Left kidney (tissue), 2 donors: ENCODE data around the gene SEPTIN6. TPM values are rescaled to one million over a fixed set of nuclear protein-coding genes. Genes with fewer than 3 reads are reported as not detected.
"Not testable (repeated sequence)": the region's sequence is repeated elsewhere in the genome, so short reads cannot be mapped to it uniquely, and the experiment has no call there.

ENCODE experiments used
- DNase-seq: peaks from one replicate; pipeline ENCODE4 v3.0.0-alpha.2; 2013
- polyA plus RNA-seq: library from polyadenylated mRNA; unstranded; fragments of 120-200 nt; gene quantifications from one replicate; pipeline ENCODE4 v1.2.1, GENCODE V29; 2013; ENCODE audit not compliant: insufficient read length

SEPTIN6 gene
- polyA plus RNA-seq, 1 donor = 81.2 TPM

DNA sequence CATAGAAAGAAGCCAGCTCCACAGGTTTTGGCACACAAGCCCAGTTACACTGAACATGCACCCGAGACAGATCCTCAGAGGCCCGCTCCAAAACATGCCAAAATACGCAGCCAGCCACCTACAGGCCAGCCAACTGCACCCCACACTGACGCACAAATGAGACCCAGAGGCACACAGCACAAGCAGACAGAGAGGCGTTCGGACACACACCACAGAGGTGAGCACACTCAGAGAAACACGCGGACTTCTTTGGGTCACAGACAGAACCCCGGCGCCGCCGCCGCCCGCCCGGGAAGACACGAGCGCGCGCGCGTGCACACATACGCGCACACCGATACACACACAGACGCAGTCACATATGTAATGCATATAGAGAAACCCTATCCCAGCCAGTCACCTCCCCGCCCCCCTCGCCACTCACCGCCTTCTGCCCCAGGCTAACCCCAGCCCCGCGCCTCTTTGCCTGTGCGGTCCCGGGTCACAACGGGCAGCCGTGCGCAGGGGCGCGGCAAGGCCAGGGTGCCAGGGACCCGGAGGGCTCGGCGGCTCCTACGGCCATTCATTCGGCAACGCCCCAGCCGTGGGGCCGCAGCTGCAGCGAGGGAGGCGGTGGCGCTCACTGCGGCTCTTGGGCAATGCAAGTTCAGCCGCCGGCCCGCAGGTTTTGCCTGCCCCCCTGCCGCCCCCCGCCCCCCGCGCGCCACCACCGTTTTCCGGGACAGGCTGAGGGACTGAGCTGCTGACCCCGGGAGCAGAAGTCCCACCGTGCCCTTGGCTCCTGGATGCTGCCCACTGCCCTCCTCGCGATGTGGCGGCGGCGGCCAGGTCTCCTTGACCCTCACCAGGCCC is 553 bp downstream of the SEPTIN6 start:
- DNase-seq = no peak

DNA sequence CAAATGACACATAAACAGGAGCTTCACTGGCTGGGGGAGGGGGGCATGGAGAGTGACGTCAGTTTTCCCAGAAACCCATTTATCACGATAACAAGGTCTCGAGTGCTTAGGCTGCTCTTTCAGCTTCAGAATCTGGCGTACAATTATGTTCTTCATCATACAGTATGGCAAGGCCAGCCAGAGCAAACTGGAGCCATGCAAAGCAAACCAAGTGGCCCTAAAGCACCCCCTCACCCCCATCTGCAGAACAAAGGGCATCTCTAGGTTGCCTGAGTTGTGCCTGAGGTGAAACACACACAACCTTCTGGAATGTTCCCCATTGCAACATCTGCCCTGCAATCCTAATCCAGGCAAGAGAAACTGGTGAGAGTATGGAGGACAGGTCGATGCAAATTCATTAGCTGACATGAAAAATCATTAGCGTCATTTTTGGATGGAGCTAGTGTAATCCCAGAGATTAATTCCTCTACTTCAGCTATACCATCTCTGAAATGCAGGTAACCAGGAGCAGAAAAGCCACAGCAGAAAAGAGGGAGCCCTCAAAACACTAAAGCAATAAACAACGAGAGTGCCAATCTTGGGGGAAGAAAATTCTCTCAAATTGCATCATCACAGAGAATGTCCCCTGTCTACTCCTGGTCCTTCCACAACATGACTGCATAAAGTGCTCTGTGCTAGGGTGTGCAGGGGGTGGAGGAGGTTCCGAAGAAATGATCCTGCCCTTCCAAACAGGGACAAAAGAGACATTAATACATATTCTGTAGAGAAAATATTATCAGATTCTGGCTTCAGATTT is 1.8 kb downstream of the SEPTIN6 start:
- DNase-seq = no peak

DNA sequence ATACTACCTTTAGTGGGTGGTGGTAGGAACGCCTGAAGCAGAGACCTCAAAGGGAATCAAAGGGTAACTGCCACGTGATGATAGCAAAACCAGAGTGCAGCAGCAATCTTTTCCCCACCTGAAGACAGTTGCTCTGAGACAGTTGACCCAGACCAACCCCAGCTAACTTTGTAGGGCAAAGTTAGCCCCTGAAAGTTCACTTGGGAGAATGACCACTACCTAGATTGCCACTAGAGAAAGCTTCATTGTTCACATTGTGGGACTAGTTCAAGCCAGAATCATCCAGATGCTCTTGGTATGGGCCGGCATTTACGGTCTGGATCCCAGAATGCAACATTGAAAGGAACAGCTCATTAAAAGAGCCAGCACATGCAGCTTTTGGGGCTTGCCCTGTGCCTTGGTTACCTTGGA is 4.1 kb downstream of the SEPTIN6 start:
- no peak for DNase-seq

DNA sequence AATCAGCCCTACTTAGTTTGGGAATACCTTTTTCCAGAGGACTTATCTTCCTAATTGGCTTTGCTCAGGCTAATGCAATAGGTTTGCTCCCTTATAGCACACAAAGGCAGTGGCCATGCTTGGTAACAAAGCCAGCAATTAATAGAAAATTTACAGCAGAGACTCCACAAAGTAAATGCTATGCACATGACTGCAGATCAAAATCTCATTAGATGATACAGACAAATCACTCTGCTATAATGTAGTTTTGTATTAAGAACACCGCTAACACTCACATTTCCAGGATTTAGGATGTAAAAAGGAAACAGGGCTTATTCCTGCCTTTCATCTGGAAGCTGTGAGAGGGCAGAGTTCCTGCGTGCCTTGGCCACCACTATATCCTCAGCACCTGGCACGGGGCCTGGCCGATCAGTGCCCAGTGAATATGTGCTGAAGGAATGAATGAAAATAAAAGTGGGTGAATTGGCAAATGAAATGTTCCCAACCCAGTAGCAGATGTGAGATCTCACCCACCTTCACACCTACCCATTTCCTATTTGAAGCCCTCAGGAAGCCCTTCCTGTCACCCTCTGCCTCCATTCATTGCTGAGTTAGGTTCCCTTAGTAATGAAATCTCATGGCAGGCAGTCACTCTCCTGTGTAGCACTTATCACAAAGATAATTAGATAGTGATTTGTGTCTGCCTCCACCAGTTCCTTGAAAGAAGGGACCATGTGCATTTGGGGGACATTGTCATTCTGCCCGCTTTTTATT is 5.1 kb downstream of the SEPTIN6 start:
- DNase-seq = no peak

DNA sequence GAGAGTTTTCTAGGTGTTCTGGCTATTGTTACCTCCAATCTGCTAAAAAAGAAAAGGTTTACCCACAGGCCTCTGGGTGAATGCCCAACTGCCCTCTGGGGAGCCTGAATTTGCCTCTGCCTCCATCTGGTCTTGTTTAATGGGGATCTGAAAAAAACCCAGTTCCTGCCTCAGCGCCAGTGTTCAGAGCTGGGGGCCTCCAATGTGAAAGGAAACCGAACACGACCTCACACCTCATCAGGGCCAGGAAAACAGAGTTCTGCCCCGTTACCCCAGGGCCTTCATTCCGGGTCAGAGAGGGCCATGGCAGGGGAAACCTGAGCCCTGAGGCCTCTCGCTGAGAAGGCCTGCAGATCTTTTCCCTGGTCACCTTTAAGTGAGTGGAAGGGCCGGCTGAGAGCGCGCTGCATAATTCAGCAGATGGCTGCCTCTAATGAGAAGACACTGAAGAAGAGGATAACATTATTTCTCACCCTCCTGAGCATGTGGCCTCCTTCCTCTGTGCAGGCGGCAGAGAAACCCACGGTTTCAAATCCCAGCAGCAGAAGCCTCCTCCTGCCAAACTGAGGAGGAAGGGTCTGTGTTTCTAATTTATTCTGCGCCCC is 6.8 kb downstream of the SEPTIN6 start:
- DNase-seq = no peak

DNA sequence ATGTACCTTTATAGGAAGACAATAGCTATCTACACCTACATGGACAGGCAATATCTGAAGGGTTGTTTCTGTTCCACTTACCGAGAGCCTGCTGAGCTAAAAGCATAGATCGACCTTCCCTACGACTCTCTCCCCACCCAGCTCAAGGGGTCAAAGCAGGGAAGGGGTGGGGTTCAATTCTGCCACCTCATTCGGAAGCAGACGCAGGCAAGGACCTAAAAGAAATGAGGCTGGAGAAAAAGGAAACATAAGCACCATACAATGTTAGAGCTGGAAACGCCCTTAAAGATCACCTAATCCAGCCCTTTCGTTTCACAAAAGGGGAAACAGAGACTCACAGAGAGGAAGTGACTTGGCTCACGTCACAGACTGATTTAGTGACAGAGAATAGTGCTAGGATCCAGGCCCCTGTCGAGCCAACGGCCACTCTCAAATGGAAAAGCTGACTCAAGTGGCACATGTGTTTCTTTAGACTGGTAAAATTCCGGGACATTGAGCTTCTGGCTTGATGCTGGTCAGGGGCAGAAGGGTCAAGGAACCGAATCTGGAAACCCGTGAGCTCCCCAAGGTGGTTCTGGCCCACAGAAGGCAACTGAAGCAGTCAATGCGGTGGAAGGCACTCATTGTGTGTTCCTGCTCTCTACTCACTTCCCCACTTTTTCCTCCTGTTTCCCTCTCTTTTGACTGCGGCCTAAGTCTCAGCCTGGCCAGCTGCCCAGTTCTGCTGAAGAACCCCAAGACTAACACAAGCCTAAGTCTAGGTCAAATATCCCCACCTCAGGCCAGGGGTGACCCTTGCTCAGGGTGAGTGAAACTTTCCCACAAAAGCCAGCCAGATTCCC is 7.5 kb downstream of the SEPTIN6 start:
- no peak for DNase-seq

DNA sequence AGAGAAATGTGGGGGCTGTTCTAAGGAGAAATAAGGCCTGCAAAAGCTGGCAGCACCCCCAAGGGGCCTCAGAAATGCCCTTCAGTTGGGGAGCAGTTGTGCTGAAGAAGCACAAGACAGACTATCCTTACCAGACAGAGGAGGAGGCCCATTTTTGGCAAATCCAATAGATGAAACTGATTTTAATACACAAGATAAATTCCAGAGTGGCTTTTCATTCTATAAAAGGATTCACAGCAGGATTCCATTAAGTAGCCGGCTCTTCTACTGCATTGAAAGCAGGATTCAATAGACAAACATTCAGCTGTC is 8.1 kb downstream of the SEPTIN6 start:
- DNase-seq = no peak

DNA sequence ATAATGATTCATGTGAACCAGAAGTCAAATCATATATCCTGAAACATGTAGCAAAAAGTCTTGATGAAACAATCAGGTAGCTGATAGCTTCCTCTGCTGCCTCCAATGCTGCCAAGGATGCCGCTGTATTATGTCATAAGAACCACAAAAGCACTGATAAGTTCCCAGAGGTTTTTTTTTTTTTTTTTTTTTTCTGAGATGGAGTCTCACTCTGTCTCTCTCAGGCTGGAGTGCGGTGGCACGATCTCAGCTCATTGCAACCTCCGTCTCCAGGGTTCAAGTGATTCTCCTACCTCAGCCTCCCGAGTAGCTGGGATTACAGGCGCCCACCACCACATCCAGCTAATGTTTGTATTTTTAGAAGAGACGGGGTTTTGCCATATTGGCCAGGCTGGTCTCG is 8.7 kb downstream of the SEPTIN6 start:
- not testable (repeated sequence) for DNase-seq

DNA sequence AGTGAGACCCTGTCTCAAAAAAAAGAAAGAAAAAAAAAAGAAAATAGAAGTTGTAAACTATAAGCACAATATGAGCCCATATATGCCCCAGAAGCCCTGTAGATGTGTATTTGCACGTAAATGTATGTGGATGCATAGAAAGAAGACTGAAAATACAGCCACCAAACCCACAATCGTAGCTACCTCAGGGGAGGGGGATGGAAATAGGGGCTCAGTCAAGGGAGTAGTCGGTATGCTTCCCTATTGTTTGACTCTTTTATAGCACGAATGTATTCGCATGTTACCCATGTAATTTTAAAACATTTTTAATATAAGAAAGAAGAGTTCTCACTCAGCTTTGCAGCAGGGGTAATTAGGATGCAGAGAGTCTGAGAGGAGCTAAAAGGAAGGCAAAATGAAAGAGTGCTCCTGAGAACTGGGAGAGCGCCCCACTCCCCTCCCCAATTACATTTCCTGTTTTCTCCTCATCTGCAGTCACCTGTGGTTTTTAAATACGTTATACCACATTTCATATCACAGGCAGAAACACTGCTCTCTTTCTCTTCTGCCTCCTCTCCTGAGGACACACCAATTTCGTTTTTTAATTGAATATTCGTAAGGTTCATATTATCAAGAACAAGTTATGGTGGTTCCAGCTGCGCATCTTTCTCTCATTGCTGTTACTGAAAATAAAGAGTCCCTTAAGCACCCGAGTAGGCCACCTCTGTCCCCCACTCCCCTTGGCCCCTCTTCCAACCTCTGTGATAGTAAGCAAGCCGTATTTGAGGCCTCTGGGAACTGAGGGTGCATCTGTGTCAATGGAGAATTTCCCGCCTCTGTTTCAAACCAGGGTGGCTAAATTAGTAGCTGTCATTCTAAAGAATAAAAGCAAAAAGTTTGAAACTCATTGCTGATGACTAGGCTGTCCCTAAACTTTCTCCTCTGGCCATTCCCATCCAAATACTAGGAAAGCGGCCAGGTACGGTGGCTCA is 10.7 kb downstream of the SEPTIN6 start:
- DNase-seq = no peak

DNA sequence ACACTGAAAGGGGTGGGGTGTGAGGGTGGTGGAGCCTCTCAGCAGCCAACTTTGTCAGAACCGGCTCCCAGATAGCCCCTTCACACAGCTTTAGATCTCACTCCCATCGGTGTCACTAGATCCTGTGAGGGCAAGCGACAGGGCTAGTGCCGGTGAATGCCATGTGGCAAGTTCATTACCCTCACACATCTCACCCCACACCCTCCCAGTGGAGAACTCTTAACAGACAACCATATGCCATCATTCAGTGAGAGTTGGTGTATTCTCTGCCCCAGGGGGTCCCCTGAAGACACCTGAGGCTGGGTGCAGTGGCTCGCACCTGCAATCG is 15.3 kb downstream of the SEPTIN6 start:
- no peak for DNase-seq

DNA sequence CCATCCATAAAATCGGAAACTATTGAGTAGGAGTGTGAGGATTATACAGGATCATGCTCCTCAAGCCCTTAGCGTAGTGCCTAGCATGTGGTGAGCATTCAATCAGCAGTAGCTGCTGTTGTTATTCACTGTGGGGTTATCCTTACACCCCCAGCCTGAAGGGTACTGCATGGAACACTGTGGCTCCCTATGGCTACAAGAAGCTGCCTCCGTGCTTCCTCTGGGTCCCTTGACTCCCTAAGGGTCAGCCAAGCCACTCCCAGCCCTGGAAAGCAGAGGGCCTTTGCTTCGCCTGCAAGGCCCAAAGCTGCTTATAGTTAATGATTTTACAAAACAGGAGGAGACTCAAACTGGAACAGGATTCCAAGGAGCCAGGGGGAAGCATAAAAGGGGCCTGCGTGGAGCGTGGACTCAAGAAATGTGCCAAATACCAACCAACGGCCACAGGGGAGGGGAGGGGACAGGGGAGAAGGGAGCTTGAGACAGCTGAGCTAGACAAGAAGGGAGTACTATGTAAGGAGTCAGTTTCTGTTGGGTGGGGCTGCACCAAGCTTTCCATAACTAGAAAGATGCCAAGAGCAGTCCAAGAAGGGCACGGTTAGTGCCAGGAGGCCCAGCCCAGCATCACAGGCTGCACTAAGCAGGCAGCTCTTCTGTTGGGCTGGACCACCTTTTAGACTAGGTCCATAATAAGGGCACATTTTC is 15.9 kb downstream of the SEPTIN6 start:
- no peak for DNase-seq

DNA sequence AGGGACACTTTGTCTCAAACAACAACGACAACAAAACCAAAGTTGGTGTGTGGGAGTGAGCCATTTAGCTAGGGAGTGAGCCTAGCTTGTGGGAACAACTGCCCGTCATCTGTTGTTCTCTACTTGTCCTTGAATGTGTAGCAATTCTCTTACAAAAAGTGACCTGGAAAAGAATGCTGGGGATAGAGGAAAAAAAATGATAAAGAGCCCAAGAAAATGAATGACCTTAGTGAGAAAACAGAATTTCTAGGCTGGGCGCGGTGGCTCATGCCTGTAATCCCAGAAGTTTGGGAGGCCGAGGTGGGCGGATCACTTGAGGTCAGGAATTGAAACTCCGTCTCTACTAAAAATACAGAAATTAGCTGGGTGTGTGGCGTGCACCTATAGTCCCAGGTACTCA is 19.6 kb downstream of the SEPTIN6 start:
- no peak for DNase-seq

DNA sequence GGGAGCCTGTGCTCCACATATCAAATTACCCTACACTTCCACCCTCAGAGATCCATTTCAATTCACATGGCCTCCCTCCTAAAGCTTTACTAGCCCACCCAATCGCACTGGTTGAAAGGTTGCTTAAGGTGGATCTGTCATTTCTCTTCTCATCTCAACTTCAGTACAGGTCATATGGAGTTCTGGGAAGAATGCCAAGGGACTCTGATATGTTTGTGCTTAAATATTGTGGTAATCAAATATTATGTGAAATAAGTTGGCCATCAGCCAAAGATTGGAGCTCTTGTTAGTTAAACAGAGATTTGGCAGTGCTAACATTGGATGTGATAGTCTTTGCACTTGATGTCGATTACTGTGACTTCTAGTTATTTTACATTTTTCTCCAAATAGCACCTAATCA is 20.5 kb downstream of the SEPTIN6 start:
- DNase-seq = no peak

DNA sequence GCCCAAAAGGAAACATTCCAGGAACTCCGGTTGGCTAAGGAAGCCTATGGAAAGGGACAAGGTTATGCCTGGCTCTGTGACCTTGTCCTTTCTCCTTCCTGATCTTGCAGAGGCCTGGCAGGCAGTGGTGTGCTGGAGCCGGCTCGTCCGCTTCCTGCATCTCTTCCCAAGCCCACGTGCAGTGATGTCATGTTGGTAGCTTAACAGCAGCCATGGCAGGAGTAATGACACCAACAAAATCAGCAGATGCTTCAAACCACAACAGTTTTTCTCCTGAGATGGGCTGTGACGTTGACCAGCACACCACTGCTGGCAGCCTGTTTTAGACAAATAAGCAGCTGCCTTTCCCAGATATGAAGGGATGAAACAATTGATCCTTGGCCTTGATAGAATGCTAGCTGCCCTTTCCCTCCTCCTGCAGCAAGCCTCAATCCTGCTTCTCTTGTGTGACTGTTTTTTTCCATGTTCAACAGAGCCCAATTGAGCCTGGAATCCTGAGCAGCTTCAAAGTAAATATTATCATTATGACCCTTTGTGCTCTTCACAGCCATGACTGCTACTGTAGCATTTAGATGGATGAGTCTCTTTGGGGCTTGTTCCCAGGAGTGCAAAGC is 23.4 kb downstream of the SEPTIN6 start:
- DNase-seq = no peak

DNA sequence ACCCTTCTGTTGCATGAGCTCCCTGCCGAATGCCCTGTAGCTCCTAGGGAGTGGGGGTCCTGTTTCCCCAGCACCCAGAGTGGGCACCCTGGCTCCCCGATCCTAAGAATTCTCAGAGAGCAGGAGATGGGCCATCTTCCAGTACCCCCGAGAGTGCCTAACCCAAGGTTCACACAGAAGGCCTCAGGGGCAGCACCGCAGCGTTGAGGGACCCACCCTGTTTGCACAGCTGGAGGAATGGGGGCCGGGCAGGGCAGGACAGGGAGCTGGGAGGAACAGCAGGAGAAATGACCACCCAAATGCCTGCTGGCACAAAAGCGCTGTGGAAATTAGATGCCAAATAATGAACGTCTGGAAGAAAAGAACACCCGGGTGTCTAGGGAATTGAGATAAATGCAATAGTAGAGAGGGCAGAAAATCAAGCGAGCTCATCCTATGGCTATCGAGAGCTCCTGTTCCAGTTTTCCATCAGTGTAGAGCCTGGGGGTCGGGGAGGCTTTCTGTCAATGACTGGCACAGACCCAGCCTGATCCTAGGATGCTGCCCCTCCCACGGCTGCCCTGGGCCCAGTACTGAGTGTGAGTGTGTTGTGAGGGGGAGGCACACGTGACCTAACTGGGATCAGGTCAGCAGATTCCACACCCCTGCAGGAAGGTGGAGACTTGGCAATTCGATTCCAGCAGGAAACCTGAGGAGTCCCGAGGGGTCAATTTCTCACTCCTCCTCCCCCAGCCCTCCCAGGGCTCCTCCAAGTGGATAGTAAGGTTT is 25.7 kb downstream of the SEPTIN6 start:
- no peak for DNase-seq

DNA sequence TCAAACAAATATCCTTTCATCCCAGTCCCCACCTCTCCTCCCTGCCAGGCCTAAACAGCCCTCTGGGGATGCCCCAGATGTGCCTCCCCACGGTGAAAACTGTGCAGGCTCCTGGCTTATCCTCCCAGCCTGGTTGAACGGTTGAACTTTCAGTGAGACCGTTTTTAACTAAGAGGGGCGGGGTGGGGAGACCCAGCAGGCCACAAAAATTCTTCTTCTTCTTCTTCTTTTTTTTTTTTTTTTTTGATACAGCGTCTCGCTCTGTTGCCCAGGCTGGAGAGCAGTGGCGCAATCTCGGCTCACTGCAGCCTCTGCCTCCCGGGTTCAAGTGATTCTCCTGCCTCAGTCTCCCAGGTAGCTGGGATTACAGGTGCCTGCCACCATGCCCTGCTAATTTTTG is 28.1 kb downstream of the SEPTIN6 start:
- not testable (repeated sequence) for DNase-seq

DNA sequence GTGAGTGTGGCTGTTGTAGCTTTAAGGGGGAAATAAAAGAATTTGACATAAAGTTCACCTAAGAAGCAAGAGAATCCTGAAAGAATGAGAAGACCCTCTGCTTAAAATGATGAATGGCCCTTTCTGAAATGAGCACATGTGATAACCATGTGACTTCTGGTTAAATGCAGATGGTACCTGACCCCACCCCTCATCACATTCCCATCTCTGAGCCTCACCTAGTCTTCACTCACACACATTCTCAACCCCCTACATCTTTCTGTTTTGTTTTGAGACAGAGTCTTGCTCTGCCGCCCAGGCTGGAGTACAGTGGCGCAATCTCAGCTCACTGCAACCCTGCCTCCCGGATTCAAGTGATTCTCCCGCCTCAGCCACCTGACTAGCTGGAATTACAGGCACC is 31.5 kb downstream of the SEPTIN6 start:
- DNase-seq = no peak

DNA sequence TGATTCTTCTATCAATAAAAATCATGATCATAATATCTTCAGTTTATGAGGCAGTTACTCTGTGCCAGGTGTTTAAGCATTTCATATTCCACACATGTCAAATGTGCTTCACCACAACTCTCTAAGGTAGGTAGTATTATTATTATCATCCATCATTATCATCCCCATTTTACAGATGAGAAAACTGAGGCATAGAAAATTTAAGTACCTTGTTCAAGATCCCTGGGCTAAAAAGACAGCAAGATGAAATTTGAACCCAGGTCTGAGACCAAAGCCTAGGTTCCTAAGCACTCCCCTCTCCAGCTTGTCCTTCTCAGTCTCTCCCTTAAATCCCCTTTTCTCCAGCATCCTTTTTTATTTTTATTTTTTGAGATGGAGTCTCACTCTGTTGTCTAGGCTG is 33.4 kb downstream of the SEPTIN6 start:
- no peak for DNase-seq

DNA sequence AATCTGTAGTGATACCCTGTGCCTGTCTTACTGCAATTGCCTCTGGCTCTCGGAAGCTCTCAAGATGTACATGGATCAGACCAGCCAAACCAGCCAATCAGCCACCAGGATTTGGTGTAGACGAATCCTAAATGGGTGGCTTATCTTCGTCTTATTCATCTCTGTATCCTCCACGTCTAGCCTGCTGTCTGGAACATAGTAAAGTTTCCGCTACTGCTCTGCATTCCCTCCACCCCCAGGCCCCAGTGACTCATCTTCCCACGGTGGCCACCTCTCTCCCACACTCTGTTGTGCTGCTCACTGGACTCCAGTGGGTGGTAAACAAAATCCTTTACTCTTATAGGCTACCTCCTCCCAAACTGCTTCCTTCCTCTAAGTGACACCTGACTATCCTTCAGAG is 37.8 kb downstream of the SEPTIN6 start:
- DNase-seq = no peak
